SU-DHL-6 (cell line): ENCODE data around the gene OR51A7.
"Not testable (repeated sequence)": the region's sequence is repeated elsewhere in the genome, so short reads cannot be mapped to it uniquely, and the experiment has no call there.

Source experiments
- H2AFZ ChIP-seq: fragments of 200-600 bp; sonication (generic); 2 replicates; pipeline ENCODE4 v1.6.1; 2014; ENCODE audit warnings: low read depth, mild to moderate bottlenecking, moderate library complexity, mixed read lengths, antibody characterized with exemption, low read length; ENCODE audit not compliant: severe bottlenecking
- H3F3A ChIP-seq: fragments of 200-600 bp; shearing (Covaris generic); 2 replicates; pipeline ENCODE4 v1.6.0; 2016; ENCODE audit warnings: antibody characterized with exemption, mild to moderate bottlenecking; ENCODE audit not compliant: insufficient read depth
- H3K27ac ChIP-seq: fragments of 200-600 bp; sonication (generic); 2 replicates; pipeline ENCODE4 v1.5.1; 2016; ENCODE audit warnings: low read depth, mild to moderate bottlenecking, low read length, moderate library complexity, mixed read lengths
- H3K27me3 ChIP-seq: fragments of 200-600 bp; sonication (generic), shearing (Covaris generic); 2 replicates; pipeline ENCODE4 v1.6.0; 2014; ENCODE audit warnings: mild to moderate bottlenecking, low read length
- H3K36me3 ChIP-seq: fragments of 200-600 bp; sonication (generic); 2 replicates; pipeline ENCODE4 v1.6.1; 2014; ENCODE audit warnings: mild to moderate bottlenecking, low read length, mixed read lengths
- H3K4me2 ChIP-seq: fragments of 300-600, 200-600 bp; shearing (Covaris generic), sonication (generic); 2 replicates; pipeline ENCODE4 v1.6.0; 2014; ENCODE audit warnings: low read length, low read depth, mild to moderate bottlenecking; ENCODE audit not compliant: poor library complexity, severe bottlenecking
- H3K4me3 ChIP-seq: fragments of 200-600 bp; sonication (generic); 2 replicates; pipeline ENCODE4 v1.5.1; 2014; ENCODE audit warnings: antibody characterized with exemption, low read length, mild to moderate bottlenecking, mixed read lengths; ENCODE audit not compliant: insufficient read depth, poor library complexity, severe bottlenecking
- H3K79me2 ChIP-seq: fragments of 200-600 bp; sonication (generic); 2 replicates; pipeline ENCODE4 v1.6.1; 2014; ENCODE audit warnings: mild to moderate bottlenecking, low read length, moderate library complexity; ENCODE audit not compliant: insufficient read depth
- H3K9ac ChIP-seq: fragments of 200-600 bp; sonication (generic); 2 replicates; pipeline ENCODE4 v1.7.0; 2014; ENCODE audit warnings: mild to moderate bottlenecking, low read length
- H3K9me2 ChIP-seq: fragments of 200-600 bp; sonication (generic); replicated peaks from 2 replicates; pipeline ENCODE4 v1.6.1; 2014; ENCODE audit warnings: low read length; ENCODE audit not compliant: insufficient read depth
- H3K9me3 ChIP-seq: fragments of 200-600 bp; sonication (generic); 2 replicates; pipeline ENCODE4 v1.6.1; 2014; ENCODE audit warnings: low read length, mixed read lengths; ENCODE audit not compliant: insufficient read depth
- H4K20me1 ChIP-seq: fragments of 200-600 bp; sonication (generic); 2 replicates; pipeline ENCODE4 v1.6.1; 2014; ENCODE audit warnings: low read depth, mild to moderate bottlenecking, antibody characterized with exemption, low read length, moderate library complexity, mixed read lengths
- CTCF ChIP-seq: fragments of 200-600 bp; sonication (generic); IDR thresholded peaks from one replicate; pipeline ENCODE4 v1.5.1; 2017; ENCODE audit warnings: antibody characterized with exemption, mild to moderate bottlenecking, low read length, moderate library complexity; ENCODE audit not compliant: insufficient read depth, poor library complexity, severe bottlenecking
- EZH2phosphoT487 ChIP-seq: fragments of 200-600 bp; sonication (generic), shearing (Covaris generic); conservative IDR thresholded peaks from 2 replicates; pipeline ENCODE4 v1.6.1; 2018; ENCODE audit warnings: mild to moderate bottlenecking, antibody characterized with exemption, low read length, moderate library complexity, mixed read lengths

OR51A7 gene

GRCh38 chr11:4947505-4947904 is 43.9 kb downstream of the OR51A7 start, which contains the start of gene OR51A4:
OR51A4 (minus strand) TSS chr11:4947605; CDS start chr11:4947100, 505 bp downstream.
- H3F3A ChIP-seq, result no peaks in the 10 kb centered on the region
- TF ChIP-seq EZH2phosphoT487 (no peak), CTCF (no peak)
- H3K9me2 ChIP-seq, result no peaks in the 10 kb centered on the region
- H3K4me3 ChIP-seq, result no peak within 1 kb of the TSS
- H3K9ac ChIP-seq, result no peak within 1 kb of the TSS
- H3K9me3 ChIP-seq, result no peaks in the 10 kb centered on the region
- H3K27me3 ChIP-seq, result no peaks in the 10 kb centered on the region
- H2AFZ ChIP-seq, result no peak within 1 kb of the TSS
- H3K4me2 ChIP-seq, result no peak within 1 kb of the TSS
- no peaks in the 10 kb centered on the region; the same call in 1 of the 2 replicates for H4K20me1 ChIP-seq
- no peaks in the 10 kb centered on the region for H3K79me2 ChIP-seq
- no peaks in the 10 kb centered on the region for H3K36me3 ChIP-seq
- H3K27ac ChIP-seq, result no peak within 1 kb of the TSS

GRCh38 chr11:4955613-4956012 is 52.0 kb downstream of the OR51A7 start, which contains the start of gene OR51A2:
OR51A2 (minus strand) TSS chr11:4955713; CDS start chr11:4955713, 0 bp downstream.
- H3K36me3 ChIP-seq, H3F3A ChIP-seq, H4K20me1 ChIP-seq: not testable (repeated sequence)

GRCh38 chr11:4957396-4957795 is 53.8 kb downstream of the OR51A7 start:
- TF ChIP-seq EZH2phosphoT487 (no peak), CTCF (no peak)
- Histone ChIP-seq H3K9ac (no peak overlapping the region), H3K36me3 (no peaks in the 10 kb centered on the region), H3K9me3 (no peaks in the 10 kb centered on the region), H3K27me3 (no peaks in the 10 kb centered on the region), H2AFZ (no peak overlapping the region), H4K20me1 (no peaks in the 10 kb centered on the region), H3K79me2 (no peaks in the 10 kb centered on the region), H3K27ac (no peak overlapping the region), H3K9me2 (no peaks in the 10 kb centered on the region), H3K4me3 (no peak overlapping the region), H3K4me2 (no peak overlapping the region), H3F3A (no peaks in the 10 kb centered on the region)

More at GRCh38 chr11:4955613-4956012, 52.0 kb downstream of the OR51A7 start, which contains the start of gene OR51A2:
- H3K4me3 ChIP-seq, H3K9ac ChIP-seq, H3K27me3 ChIP-seq, H3K9me2 ChIP-seq, H2AFZ ChIP-seq, H3K27ac ChIP-seq, H3K4me2 ChIP-seq, H3K9me3 ChIP-seq, H3K79me2 ChIP-seq: not testable (repeated sequence)
